ENCODE measurements around the gene CAMK1D. TPM values are rescaled to one million over a fixed set of nuclear protein-coding genes. Genes with fewer than 3 reads are reported as not detected.

CAMK1D gene
- total RNA-seq, 6 experiments from 2014 or later = 0.34 to 1.4 (median 0.43) TPM

DNA sequence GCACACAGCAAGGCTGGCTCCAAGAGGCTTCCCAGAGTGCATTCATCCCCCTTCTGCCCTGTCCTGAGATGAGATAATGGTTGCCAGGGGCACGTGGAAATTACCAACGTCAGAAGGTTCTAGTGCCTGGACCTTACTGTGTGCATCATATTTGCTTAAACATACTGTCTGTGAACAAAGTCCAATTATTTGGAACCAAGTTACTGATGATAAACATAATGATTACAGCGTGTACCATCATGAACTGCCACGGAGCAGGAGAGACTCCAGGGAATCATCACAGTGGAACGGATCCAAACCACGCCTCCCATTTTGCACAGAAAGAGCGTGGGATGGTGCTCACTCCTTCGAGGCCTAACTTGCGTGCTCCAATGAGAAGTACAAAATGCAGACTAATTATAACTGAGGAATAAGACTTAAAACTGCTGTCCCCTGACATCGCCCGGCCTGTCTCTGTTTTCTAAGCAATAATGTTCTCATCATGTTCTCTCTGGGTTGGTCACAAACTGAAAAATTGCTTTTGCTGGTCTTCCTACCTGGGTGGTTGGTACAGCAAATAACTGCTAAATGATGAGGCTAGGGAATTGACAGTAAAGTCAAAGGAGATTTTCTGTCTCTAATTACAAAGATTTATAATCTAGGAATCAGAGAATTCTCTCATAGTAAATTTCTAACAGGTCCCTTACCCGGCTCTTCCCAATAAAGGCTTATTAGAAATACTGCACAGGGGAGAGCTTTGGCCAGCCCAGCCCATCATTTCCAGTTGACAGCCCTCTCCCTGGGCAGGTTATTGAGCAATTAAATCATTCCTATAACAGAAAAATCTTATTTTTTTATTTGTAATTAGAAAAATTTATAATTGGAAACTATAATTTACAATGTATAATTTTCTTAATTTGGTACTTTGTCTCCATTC is 182.2 kb downstream of the CAMK1D start:
- no peaks in the 10 kb centered on the region for H3K4me1 Mint-ChIP-seq (ENCODE audit: low read depth)
- H3K4me3 Mint-ChIP-seq = no peak overlapping the region
- H3K36me3 Mint-ChIP-seq (ENCODE audit: low read depth) = no peaks in the 10 kb centered on the region
- peaks cover 3% of the 10 kb centered on the region for H3K27me3 Mint-ChIP-seq (ENCODE audit: insufficient read depth)
- no peak for TF ChIP-seq CTCF (IDR thresholded peaks at IDR 0.05)
- no peak overlapping the region for H3K27ac Mint-ChIP-seq
- peaks cover 5% of the 10 kb centered on the region; the same call in 1 of the 2 replicates for H3K9me3 Mint-ChIP-seq
- no peak for DNase-seq

DNA sequence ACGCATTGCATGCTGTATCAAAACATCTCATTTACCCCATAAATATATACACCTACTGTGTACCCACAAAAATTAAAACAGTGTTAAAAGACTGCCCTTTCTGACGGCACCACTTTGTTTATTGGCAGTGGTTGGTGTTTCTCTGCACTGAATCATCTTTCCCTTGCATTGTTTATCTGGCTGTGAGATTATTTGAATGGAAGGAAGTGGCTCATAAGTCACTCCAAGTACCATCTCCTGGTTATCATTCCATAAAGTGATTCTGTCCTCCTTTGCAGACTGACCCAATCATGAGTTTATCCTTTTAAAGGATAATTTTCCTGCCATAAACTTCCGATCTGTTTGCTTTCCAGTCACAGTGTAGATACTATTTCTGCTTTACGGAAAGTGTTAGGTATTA is 183.8 kb downstream of the CAMK1D start:
- no peak for DNase-seq
- Mint-ChIP-seq H3K9me3 (no peaks in the 10 kb centered on the region; the same call in 1 of the 2 replicates), H3K27ac (no peak overlapping the region), H3K27me3 (ENCODE audit: insufficient read depth) (peaks cover 3% of the 10 kb centered on the region), H3K4me3 (no peak overlapping the region), H3K36me3 (ENCODE audit: low read depth) (no peaks in the 10 kb centered on the region), H3K4me1 (ENCODE audit: low read depth) (no peaks in the 10 kb centered on the region)
- no peak for TF ChIP-seq CTCF (IDR thresholded peaks at IDR 0.05)

DNA sequence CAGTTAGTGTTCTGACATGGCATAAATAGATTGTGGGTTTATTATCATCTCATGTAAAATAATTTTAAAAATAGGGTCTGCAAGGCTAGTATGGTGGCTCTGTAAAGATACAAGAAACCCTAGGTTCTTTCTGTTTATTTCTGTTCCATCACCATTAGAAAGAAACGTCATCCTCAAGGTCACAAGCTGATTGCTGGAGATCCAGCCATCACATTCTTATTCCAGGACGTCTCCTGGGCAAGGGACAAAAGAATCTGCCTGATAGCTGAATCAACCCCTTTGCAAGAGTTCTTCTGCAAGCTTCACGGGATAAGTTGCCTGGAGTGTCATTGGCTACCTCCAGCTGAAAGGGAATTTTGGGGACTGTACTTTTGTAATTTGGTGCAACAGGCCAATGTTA is 184.4 kb downstream of the CAMK1D start:
- H3K36me3 Mint-ChIP-seq (ENCODE audit: low read depth) = no peaks in the 10 kb centered on the region
- no peak overlapping the region for H3K27ac Mint-ChIP-seq
- no peak overlapping the region for H3K4me3 Mint-ChIP-seq
- DNase-seq = no peak
- no peaks in the 10 kb centered on the region for H3K4me1 Mint-ChIP-seq (ENCODE audit: low read depth)
- no peaks in the 10 kb centered on the region; the same call in 1 of the 2 replicates for H3K9me3 Mint-ChIP-seq
- TF ChIP-seq CTCF (IDR thresholded peaks at IDR 0.05) = no peak
- peaks cover 5% of the 10 kb centered on the region for H3K27me3 Mint-ChIP-seq (ENCODE audit: insufficient read depth)

- no peak for DNase-seq
- Mint-ChIP-seq H3K36me3 (ENCODE audit: low read depth) (no peaks in the 10 kb centered on the region), H3K4me3 (no peak overlapping the region), H3K4me1 (ENCODE audit: low read depth) (no peaks in the 10 kb centered on the region; the same call in 1 of the 2 replicates), H3K9me3 (no peaks in the 10 kb centered on the region), H3K27me3 (ENCODE audit: insufficient read depth) (peaks cover 5% of the 10 kb centered on the region), H3K27ac (no peak overlapping the region; the same call in 1 of the 2 replicates)
- TF ChIP-seq CTCF (IDR thresholded peaks at IDR 0.05) = no peak
Observed at GRCh38 chr10:12534824-12535223, 185.5 kb downstream of the CAMK1D start.

GRCh38 chr10:12535656-12536055 is 186.3 kb downstream of the CAMK1D start:
- peaks cover 8% of the 10 kb centered on the region; the same call in 1 of the 2 replicates for H3K4me1 Mint-ChIP-seq (ENCODE audit: low read depth)

More at GRCh38 chr10:12535656-12536055, 186.3 kb downstream of the CAMK1D start:
- no peak overlapping the region for H3K27ac Mint-ChIP-seq
- no peaks in the 10 kb centered on the region for H3K36me3 Mint-ChIP-seq (ENCODE audit: low read depth)
- H3K9me3 Mint-ChIP-seq = no peaks in the 10 kb centered on the region
- DNase-seq = no peak
- no peak overlapping the region for H3K4me3 Mint-ChIP-seq
- H3K27me3 Mint-ChIP-seq (ENCODE audit: insufficient read depth) = peaks cover 4% of the 10 kb centered on the region
- no peak for TF ChIP-seq CTCF (IDR thresholded peaks at IDR 0.05)
